ENCODE measurements around the gene ABLIM2.
A peak's percentile ranks its signal among the peaks of the same experiment; 100 is the strongest.

Gene ABLIM2

GRCh38 chr4:8184061-8184460 lies 25.4 kb upstream of the ABLIM2 start:
- no peaks in the 10 kb centered on the region for H3K4me1 Mint-ChIP-seq (ENCODE audit: low read depth)
- no peaks in the 10 kb centered on the region for H3K36me3 Mint-ChIP-seq (ENCODE audit: low read depth)
- H3K27me3 Mint-ChIP-seq (ENCODE audit: low read depth) = no peaks in the 10 kb centered on the region
- no peak overlapping the region for H3K4me3 Mint-ChIP-seq
- no peaks in the 10 kb centered on the region for H3K9me3 Mint-ChIP-seq
- no peak overlapping the region for H3K27ac Mint-ChIP-seq
- no peak for DNase-seq (ENCODE audit: low spot score)

GRCh38 chr4:8182858-8183725 lies 24.5 kb upstream of the ABLIM2 start:
- Mint-ChIP-seq H3K27me3 (ENCODE audit: low read depth) (no peaks in the 10 kb centered on the region), H3K9me3 (no peaks in the 10 kb centered on the region), H3K27ac (no peak overlapping the region), H3K36me3 (ENCODE audit: low read depth) (no peaks in the 10 kb centered on the region), H3K4me1 (ENCODE audit: low read depth) (no peaks in the 10 kb centered on the region), H3K4me3 (no peak overlapping the region)
- DNase-seq (ENCODE audit: low spot score) = no peak

GRCh38 chr4:8182294-8182693 lies 23.7 kb upstream of the ABLIM2 start:
- Mint-ChIP-seq H3K9me3 (no peaks in the 10 kb centered on the region), H3K4me1 (ENCODE audit: low read depth) (no peaks in the 10 kb centered on the region), H3K36me3 (ENCODE audit: low read depth) (no peaks in the 10 kb centered on the region), H3K27ac (no peak overlapping the region), H3K27me3 (ENCODE audit: low read depth) (no peaks in the 10 kb centered on the region), H3K4me3 (no peak overlapping the region)
- no peak for DNase-seq (ENCODE audit: low spot score)

- no peak for DNase-seq (ENCODE audit: low spot score)
- H3K27me3 Mint-ChIP-seq (ENCODE audit: low read depth) = no peaks in the 10 kb centered on the region
- no peaks in the 10 kb centered on the region for H3K4me1 Mint-ChIP-seq (ENCODE audit: low read depth)
- no peaks in the 10 kb centered on the region for H3K9me3 Mint-ChIP-seq
- no peak overlapping the region for H3K4me3 Mint-ChIP-seq
- no peak overlapping the region for H3K27ac Mint-ChIP-seq
- H3K36me3 Mint-ChIP-seq (ENCODE audit: low read depth) = no peaks in the 10 kb centered on the region
These were observed 23.2 kb upstream of the ABLIM2 start for GRCh38 chr4:8181844-8182243.

GRCh38 chr4:8181119-8181518 lies 22.5 kb upstream of the ABLIM2 start:
- H3K36me3 Mint-ChIP-seq (ENCODE audit: low read depth) = no peaks in the 10 kb centered on the region
- no peaks in the 10 kb centered on the region for H3K4me1 Mint-ChIP-seq (ENCODE audit: low read depth)
- no peaks in the 10 kb centered on the region for H3K27me3 Mint-ChIP-seq (ENCODE audit: low read depth)
- H3K9me3 Mint-ChIP-seq = no peaks in the 10 kb centered on the region
- DNase-seq (ENCODE audit: low spot score) = no peak
- no peak overlapping the region for H3K4me3 Mint-ChIP-seq
- H3K27ac Mint-ChIP-seq = no peak overlapping the region

GRCh38 chr4:8180310-8181093 lies 21.9 kb upstream of the ABLIM2 start:
- Mint-ChIP-seq H3K4me3 (no peak overlapping the region), H3K27ac (no peak overlapping the region), H3K27me3 (ENCODE audit: low read depth) (no peaks in the 10 kb centered on the region), H3K36me3 (ENCODE audit: low read depth) (no peaks in the 10 kb centered on the region), H3K4me1 (ENCODE audit: low read depth) (no peaks in the 10 kb centered on the region), H3K9me3 (no peaks in the 10 kb centered on the region)
- DNase-seq (ENCODE audit: low spot score) = no peak

- H3K4me1 Mint-ChIP-seq (ENCODE audit: low read depth) = no peaks in the 10 kb centered on the region
- no peaks in the 10 kb centered on the region for H3K9me3 Mint-ChIP-seq
- H3K4me3 Mint-ChIP-seq = no peak overlapping the region
- H3K27ac Mint-ChIP-seq = no peak overlapping the region
- no peak for DNase-seq (ENCODE audit: low spot score)
- H3K27me3 Mint-ChIP-seq (ENCODE audit: low read depth) = no peaks in the 10 kb centered on the region
- no peaks in the 10 kb centered on the region for H3K36me3 Mint-ChIP-seq (ENCODE audit: low read depth)
These were observed 21.2 kb upstream of the ABLIM2 start for GRCh38 chr4:8179771-8180170.

- H3K27me3 Mint-ChIP-seq (ENCODE audit: low read depth) = no peaks in the 10 kb centered on the region
- no peak for DNase-seq (ENCODE audit: low spot score)
- H3K9me3 Mint-ChIP-seq = no peaks in the 10 kb centered on the region
- H3K4me1 Mint-ChIP-seq (ENCODE audit: low read depth) = no peaks in the 10 kb centered on the region
- H3K27ac Mint-ChIP-seq = no peak overlapping the region
- no peaks in the 10 kb centered on the region for H3K36me3 Mint-ChIP-seq (ENCODE audit: low read depth)
- no peak overlapping the region for H3K4me3 Mint-ChIP-seq
These were observed 20.5 kb upstream of the ABLIM2 start for GRCh38 chr4:8179074-8179473.

- Mint-ChIP-seq H3K27ac (no peak overlapping the region), H3K4me3 (no peak overlapping the region), H3K9me3 (no peaks in the 10 kb centered on the region), H3K27me3 (ENCODE audit: low read depth) (no peaks in the 10 kb centered on the region), H3K4me1 (ENCODE audit: low read depth) (no peaks in the 10 kb centered on the region), H3K36me3 (ENCODE audit: low read depth) (no peaks in the 10 kb centered on the region)
- DNase-seq (ENCODE audit: low spot score) = no peak
These were observed 19.3 kb upstream of the ABLIM2 start for GRCh38 chr4:8177956-8178355.

GRCh38 chr4:8177552-8177951 lies 18.9 kb upstream of the ABLIM2 start:
- H3K4me1 Mint-ChIP-seq (ENCODE audit: low read depth) = no peaks in the 10 kb centered on the region
- no peak overlapping the region for H3K4me3 Mint-ChIP-seq
- no peaks in the 10 kb centered on the region for H3K27me3 Mint-ChIP-seq (ENCODE audit: low read depth)
- H3K27ac Mint-ChIP-seq = no peak overlapping the region
- H3K9me3 Mint-ChIP-seq = no peaks in the 10 kb centered on the region
- no peaks in the 10 kb centered on the region for H3K36me3 Mint-ChIP-seq (ENCODE audit: low read depth)
- no peak for DNase-seq (ENCODE audit: low spot score)

- DNase-seq (ENCODE audit: low spot score) = no peak
- Mint-ChIP-seq H3K36me3 (ENCODE audit: low read depth) (no peaks in the 10 kb centered on the region), H3K9me3 (no peaks in the 10 kb centered on the region), H3K4me1 (ENCODE audit: low read depth) (no peaks in the 10 kb centered on the region), H3K4me3 (no peak overlapping the region), H3K27ac (peak overlapping the region; percentile 13), H3K27me3 (ENCODE audit: low read depth) (no peaks in the 10 kb centered on the region)
These were observed 18.2 kb upstream of the ABLIM2 start for GRCh38 chr4:8176547-8177399.

GRCh38 chr4:8175686-8176085 lies 17.1 kb upstream of the ABLIM2 start:
- DNase-seq (ENCODE audit: low spot score) = no peak
- no peaks in the 10 kb centered on the region for H3K27me3 Mint-ChIP-seq (ENCODE audit: low read depth)
- no peaks in the 10 kb centered on the region for H3K9me3 Mint-ChIP-seq
- no peaks in the 10 kb centered on the region for H3K4me1 Mint-ChIP-seq (ENCODE audit: low read depth)
- no peaks in the 10 kb centered on the region for H3K36me3 Mint-ChIP-seq (ENCODE audit: low read depth)
- H3K27ac Mint-ChIP-seq = no peak overlapping the region
- H3K4me3 Mint-ChIP-seq = no peak overlapping the region

GRCh38 chr4:8174970-8175369 lies 16.4 kb upstream of the ABLIM2 start:
- H3K4me1 Mint-ChIP-seq (ENCODE audit: low read depth) = no peaks in the 10 kb centered on the region
- H3K9me3 Mint-ChIP-seq = no peaks in the 10 kb centered on the region
- no peak overlapping the region for H3K4me3 Mint-ChIP-seq
- H3K27me3 Mint-ChIP-seq (ENCODE audit: low read depth) = no peaks in the 10 kb centered on the region
- no peak overlapping the region for H3K27ac Mint-ChIP-seq
- no peaks in the 10 kb centered on the region for H3K36me3 Mint-ChIP-seq (ENCODE audit: low read depth)
- DNase-seq (ENCODE audit: low spot score) = no peak

All from T-helper 2 cell treated with Interferon-gamma antibody and Interleukin-4, amounts not matched to agents 5 μg/mL and 100 μg/mL, for 36 hours (primary cell).